ACC112 (cell line): Measurements from ENCODE around the gene PTPRB.

Source experiments
- H2AFZ ChIP-seq: fragments of 200-600 bp; sonication (generic); one replicate; pipeline ENCODE4 v1.6.0; 2017; ENCODE audit warnings: antibody characterized with exemption, low read length; ENCODE audit not compliant: unreplicated experiment
- H3K27ac ChIP-seq: fragments of 200-600 bp; sonication (generic); 2 replicates; pipeline ENCODE4 v1.5.1; 2014; ENCODE audit warnings: low read depth, mild to moderate bottlenecking, antibody characterized with exemption, low read length, moderate library complexity
- H3K27me3 ChIP-seq: fragments of 200-600 bp; sonication (generic); 2 replicates; pipeline ENCODE4 v1.6.1; 2014; ENCODE audit warnings: mild to moderate bottlenecking, antibody characterized with exemption, low read length, moderate library complexity, mixed read lengths; ENCODE audit not compliant: insufficient read depth
- H3K36me3 ChIP-seq: fragments of 200-600 bp; sonication (generic); 2 replicates; pipeline ENCODE4 v1.6.1; 2016; ENCODE audit warnings: mild to moderate bottlenecking, antibody characterized with exemption, low read length, moderate library complexity, mixed read lengths; ENCODE audit not compliant: insufficient read depth
- H3K4me1 ChIP-seq: fragments of 200-600 bp; sonication (generic); one replicate; pipeline ENCODE4 v1.6.1; 2016; ENCODE audit warnings: low read length, mixed read lengths; ENCODE audit not compliant: insufficient read depth, unreplicated experiment, control insufficient read depth
- H3K4me3 ChIP-seq: fragments of 200-600 bp; sonication (generic); 2 replicates; pipeline ENCODE4 v1.5.1; 2014; ENCODE audit warnings: mild to moderate bottlenecking, low read depth, low read length
- H3K79me2 ChIP-seq: fragments of 200-600 bp; sonication (generic); one replicate; pipeline ENCODE4 v1.6.0; 2016; ENCODE audit warnings: low read length; ENCODE audit not compliant: control insufficient read depth, unreplicated experiment, insufficient read depth

Gene PTPRB

DNA sequence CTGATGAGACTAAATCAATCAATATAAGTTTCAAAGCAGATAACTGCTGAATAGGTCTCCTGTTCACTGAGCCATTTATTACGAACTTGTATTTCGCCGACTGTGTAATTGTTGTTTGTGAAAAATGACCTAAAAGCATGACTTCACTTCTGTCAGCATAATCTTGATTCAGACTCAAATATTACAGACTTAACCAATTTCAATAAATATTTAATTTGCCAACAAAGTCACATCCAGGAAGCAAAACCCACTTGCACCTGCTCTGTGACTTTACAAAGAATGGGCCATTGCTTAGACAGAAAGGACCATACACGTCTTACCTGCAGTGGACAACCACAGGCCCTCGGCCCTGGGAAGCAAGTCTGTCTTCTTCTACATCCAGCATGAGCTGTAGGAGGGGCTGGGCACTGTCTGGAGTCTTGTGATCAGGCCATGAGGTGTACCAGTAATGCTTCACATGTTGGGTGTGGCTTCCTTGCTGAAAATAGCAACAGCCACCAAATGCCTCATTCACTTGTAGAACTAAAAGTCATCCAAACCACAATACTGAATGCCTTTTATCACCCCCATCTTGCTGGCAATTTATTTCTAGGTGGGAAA is 23.5 kb upstream of the PTPRB start:
- Histone ChIP-seq H3K4me1 (peaks cover 23% of the 10 kb centered on the region), H3K79me2 (no peaks in the 10 kb centered on the region), H3K27ac (peak overlapping the region; percentile 79; the same call in 1 of the 2 replicates), H3K36me3 (no peaks in the 10 kb centered on the region), H3K27me3 (no peaks in the 10 kb centered on the region), H2AFZ (no peak overlapping the region), H3K4me3 (peak overlapping the region; percentile 29; the same call in 1 of the 2 replicates)

DNA sequence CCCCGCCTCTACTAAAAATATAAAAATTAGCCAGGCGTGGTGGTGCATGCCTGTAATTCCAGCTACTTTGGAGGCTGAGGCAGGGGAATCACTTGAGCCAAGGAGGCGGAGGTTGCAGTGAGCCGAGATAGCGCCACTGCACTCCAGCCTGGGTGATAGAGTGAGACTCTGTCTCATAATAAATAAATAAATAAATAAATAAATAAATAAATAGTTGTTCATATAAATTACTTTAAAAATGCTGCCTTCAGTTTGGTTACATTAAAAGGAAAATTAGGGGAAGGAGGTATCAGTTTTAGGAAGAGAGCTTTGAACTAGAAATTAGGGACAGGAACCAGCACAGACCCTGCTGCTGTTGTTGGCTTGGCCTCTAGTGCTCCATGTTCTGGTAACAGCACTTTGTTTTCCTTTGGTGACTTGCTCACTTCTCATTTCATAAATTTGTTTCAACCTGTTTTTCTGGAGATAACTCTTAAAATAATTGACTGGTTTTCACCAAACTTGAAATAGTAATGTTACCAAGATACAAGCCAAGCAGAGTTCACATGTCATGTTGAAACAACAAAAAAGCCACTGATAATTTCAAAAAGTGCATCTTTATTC is 22.9 kb upstream of the PTPRB start:
- no peaks in the 10 kb centered on the region for H3K27me3 ChIP-seq
- no peaks in the 10 kb centered on the region for H3K36me3 ChIP-seq
- no peak overlapping the region for H2AFZ ChIP-seq
- no peaks in the 10 kb centered on the region for H3K79me2 ChIP-seq
- H3K4me1 ChIP-seq, result peaks cover 23% of the 10 kb centered on the region
- H3K4me3 ChIP-seq, result peak overlapping the region; percentile 29; the same call in 1 of the 2 replicates
- H3K27ac ChIP-seq, result peak overlapping the region; percentile 20; the same call in 1 of the 2 replicates

DNA sequence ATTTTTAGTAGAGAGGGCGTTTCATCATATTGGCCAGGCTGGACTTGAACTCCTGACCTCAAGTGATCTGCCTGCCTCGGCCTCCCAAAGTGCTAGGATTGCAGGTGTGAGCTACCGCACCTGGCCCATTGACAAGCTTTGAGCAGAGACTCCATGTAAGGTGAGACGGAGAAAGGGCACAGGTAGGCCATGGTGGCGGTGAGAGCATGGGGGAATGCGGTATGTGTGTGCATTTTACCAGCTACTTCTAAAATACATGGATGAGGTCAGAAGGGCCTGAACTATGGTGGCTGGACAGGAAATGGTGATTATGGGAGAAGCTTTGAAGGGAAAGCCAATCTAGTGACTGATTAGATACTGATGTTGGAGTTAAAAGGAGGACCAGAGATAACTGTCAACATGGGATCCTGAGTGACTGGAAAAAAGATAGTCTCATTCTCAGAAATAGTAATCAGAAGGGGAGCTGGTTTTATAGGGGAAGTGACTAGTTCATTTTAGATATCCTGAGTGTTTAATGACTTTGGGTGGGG is 21.9 kb upstream of the PTPRB start:
- Histone ChIP-seq H3K27me3 (no peaks in the 10 kb centered on the region), H2AFZ (no peak overlapping the region), H3K36me3 (no peaks in the 10 kb centered on the region), H3K4me3 (no peak overlapping the region), H3K79me2 (no peaks in the 10 kb centered on the region), H3K4me1 (peaks cover 23% of the 10 kb centered on the region), H3K27ac (no peak overlapping the region)

DNA sequence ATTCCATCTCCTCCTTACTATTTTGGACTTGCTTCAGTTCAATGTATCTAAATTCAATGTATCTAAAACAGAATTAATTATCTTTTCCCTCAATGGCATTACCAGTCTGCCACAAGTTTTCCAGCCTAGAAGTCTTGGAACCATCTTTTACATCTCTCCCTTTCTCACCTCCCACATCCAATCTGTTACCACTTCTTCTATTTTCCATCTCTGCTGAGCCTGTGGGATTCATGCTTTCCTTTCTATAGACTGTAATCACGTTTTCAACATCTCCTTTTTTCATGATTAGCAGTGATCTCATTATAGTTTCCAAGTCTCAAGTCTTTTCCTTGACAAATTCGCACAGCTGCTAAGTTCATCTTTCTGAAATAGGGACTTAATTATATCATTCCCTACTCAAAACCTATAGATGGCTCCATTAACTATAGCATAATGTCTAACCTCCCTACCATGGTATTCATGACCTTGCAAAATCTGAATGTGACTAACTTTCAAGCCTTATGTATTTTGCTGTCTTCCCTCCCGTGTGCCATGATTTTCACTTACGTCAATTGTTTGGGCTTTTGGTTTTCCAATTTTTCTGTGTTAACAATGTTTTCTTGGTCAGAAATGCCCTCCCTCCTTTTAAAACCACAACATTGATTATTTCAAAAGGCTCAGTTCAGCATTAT is 20.5 kb upstream of the PTPRB start:
- H3K36me3 ChIP-seq, result no peaks in the 10 kb centered on the region
- H3K4me3 ChIP-seq, result no peak overlapping the region
- H2AFZ ChIP-seq, result no peak overlapping the region
- H3K27me3 ChIP-seq, result no peaks in the 10 kb centered on the region
- H3K4me1 ChIP-seq, result peaks cover 23% of the 10 kb centered on the region
- no peaks in the 10 kb centered on the region for H3K79me2 ChIP-seq
- no peak overlapping the region for H3K27ac ChIP-seq

DNA sequence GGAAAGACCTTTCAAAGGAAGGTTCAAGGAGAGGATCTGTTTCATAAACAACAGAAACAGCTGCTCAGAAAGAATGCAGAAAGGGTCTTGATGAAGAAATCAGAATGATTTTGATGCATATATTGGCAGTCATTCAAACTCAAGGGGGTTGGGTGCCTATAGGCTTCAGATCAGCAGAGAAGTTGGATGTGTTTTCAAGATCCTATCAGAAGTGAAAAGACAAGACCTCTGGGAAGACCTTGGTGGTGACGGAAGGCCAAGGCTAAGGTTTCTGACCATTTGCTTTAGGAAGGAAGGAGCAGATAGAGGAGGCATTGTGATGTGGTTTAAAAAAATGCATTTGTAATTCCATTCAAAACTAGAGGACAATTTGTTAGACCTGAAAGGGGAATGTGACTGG is 15.2 kb upstream of the PTPRB start:
- Histone ChIP-seq H3K27ac (no peak overlapping the region), H3K4me3 (no peak overlapping the region), H3K79me2 (no peaks in the 10 kb centered on the region), H3K4me1 (peaks cover 19% of the 10 kb centered on the region), H3K27me3 (no peaks in the 10 kb centered on the region), H3K36me3 (no peaks in the 10 kb centered on the region), H2AFZ (no peak overlapping the region)

DNA sequence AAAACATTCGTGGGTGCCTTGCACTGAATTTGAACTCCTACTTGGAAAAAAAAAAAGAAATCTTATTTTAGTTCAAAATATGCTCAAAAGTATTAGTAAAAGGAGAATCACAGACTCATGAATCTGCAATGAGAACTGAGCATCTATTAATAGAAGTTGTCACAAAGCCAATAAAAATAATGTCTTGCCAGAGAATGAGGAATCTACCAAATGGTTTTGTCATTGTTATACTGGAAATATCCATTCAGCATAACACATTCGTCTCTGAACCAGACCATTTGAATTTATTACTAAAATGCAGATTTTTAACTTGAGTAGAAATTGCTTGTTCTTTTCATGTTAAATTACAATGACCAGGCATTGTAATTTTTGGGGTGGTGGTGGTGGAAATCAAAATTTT is 11.6 kb upstream of the PTPRB start:
- H3K79me2 ChIP-seq, result no peaks in the 10 kb centered on the region

DNA sequence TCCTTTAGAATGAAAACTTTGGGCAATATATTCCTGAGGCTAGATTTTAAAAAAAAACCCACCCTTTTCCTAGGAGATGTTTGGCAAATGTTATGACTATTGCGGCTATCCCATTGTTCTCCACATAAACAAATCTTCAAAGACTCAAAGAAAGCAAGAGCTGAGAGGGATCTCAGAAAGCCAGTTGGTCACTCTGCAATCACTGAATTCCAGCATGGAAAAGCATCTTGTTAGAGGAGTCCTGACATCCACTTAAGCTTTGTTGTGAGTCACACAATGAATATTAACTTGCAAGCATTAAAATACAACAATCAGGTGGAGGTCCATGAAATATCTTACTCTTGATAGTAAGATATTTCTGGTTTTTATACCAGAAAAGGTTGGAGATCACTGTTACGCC is 11.0 kb upstream of the PTPRB start:
- Histone ChIP-seq H3K4me3 (peak overlapping the region; percentile 6; the same call in 1 of the 2 replicates), H3K79me2 (no peaks in the 10 kb centered on the region), H3K4me1 (peaks cover 49% of the 10 kb centered on the region), H3K27ac (peak overlapping the region; percentile 43), H3K36me3 (no peaks in the 10 kb centered on the region), H3K27me3 (no peaks in the 10 kb centered on the region), H2AFZ (no peak overlapping the region)

More for the DNA sequence above, 11.6 kb upstream of the PTPRB start:
- H3K4me1 ChIP-seq, result peaks cover 49% of the 10 kb centered on the region
- H3K27ac ChIP-seq, result peak overlapping the region; percentile 43
- H3K27me3 ChIP-seq, result no peaks in the 10 kb centered on the region
- no peak overlapping the region for H2AFZ ChIP-seq
- no peaks in the 10 kb centered on the region for H3K36me3 ChIP-seq
- peak overlapping the region; percentile 6; the same call in 1 of the 2 replicates for H3K4me3 ChIP-seq

DNA sequence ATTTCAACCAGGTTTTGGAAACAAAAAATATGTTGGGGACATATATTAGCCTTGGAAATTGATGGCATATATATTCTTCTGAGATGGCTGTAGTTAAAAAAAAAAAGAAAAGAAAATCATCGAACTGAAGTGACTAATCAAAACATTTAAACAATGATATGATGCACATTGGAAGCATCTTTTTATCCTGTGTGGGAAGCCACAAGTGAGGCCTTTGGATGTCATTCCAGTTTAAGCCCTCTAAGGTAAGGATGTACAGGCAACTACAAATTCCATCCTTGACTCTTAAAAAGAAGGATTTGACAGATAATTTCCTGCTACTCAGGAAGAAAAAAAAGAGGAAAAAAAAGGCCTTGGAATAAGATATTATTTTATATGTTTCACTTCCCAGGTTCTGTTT is 9.6 kb upstream of the PTPRB start:
- H2AFZ ChIP-seq, result peak overlapping the region; percentile 63
- no peaks in the 10 kb centered on the region for H3K79me2 ChIP-seq
- H3K27ac ChIP-seq, result peak overlapping the region; percentile 94
- H3K4me3 ChIP-seq, result no peak overlapping the region; the same call in 1 of the 2 replicates
- H3K27me3 ChIP-seq, result no peaks in the 10 kb centered on the region
- peaks cover 49% of the 10 kb centered on the region for H3K4me1 ChIP-seq
- no peaks in the 10 kb centered on the region for H3K36me3 ChIP-seq

DNA sequence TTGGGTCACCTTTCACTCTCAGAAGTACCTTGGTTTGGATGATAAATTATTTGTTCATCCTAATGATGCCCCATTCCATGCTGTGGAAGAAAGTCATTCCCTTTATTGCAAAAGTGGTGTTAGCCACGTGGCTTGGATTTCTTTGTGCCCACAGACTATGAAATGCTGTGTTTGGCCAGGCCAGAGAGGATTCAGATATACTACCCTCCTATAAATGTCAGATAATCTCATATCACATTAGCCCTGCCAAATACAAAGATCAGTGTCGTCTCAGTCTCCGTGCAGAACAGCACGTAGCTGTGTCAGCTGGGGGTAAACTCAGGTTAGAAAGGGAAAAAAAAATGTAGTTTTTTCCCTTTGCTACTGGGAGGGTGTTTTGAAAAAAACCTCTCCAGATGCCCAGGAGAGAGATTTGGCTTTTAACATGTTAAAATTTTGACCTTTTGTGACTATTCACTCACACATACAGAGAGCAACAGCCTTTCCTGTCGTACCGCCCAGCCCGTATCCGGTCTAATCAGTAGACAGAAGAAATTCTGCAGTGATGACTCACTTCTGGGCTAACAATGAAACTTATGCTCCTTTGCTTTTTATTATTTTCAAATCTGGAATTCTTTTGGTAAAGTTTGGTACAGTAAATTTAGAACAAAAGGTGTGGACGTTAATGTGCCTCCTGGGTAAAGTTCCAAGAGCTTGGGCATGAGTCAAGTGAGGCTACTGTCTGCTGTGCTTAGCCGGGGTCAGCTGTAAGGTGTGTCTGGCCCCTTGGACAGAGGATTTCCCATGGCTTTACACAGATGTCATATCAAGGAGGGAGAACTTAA is 8.5 kb upstream of the PTPRB start:
- Histone ChIP-seq H2AFZ (peak overlapping the region; percentile 69), H3K4me3 (peak overlapping the region; percentile 19; the same call in 1 of the 2 replicates), H3K27ac (peak overlapping the region; percentile 94), H3K4me1 (peaks cover 49% of the 10 kb centered on the region), H3K36me3 (no peaks in the 10 kb centered on the region), H3K27me3 (no peaks in the 10 kb centered on the region), H3K79me2 (no peaks in the 10 kb centered on the region)

DNA sequence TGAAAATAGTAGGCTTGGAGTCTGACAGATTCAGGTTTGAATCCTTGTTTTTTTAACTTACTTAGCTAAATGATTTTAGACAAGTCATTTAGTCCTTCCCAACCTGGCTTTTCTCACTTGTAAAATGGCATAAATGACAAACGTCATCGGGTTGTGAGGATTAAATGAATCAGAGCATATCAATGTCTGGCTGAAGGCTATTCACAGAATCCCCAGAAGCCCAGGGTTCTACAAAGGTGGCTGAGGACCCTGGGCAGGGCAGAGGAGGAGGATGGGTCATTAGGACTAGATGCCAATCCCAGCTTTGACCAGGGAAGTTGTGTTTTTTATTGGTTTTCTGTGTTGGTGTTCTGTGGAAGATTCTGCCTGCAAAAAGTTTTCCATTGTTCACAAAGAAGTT is 7.6 kb upstream of the PTPRB start:
- H3K27me3 ChIP-seq, result no peaks in the 10 kb centered on the region
- H3K4me1 ChIP-seq, result peaks cover 49% of the 10 kb centered on the region
- peak overlapping the region; percentile 94 for H3K27ac ChIP-seq
- no peak overlapping the region for H3K4me3 ChIP-seq
- H3K36me3 ChIP-seq, result no peaks in the 10 kb centered on the region
- H2AFZ ChIP-seq, result peak overlapping the region; percentile 69
- no peaks in the 10 kb centered on the region for H3K79me2 ChIP-seq
